ENCODE data around the gene ETV1. TPM values are rescaled to one million over a fixed set of nuclear protein-coding genes. Genes with fewer than 3 reads are reported as not detected.

ETV1 gene
- total and polyA plus RNA-seq, 3 donors from 2014 or later = 11.4 to 16.4 (median 13.9) TPM

- WGBS, 2 donors = 71 to 86% methylated on average over 1 to 2 of the region's 2 CpGs
- H3K27ac ChIP-seq = no peak overlapping the region
- no peak overlapping the region for H3K4me3 ChIP-seq
- H3K9me3 ChIP-seq = no peaks in the 10 kb centered on the region
- no peaks in the 10 kb centered on the region for H3K27me3 ChIP-seq
- H3K36me3 ChIP-seq (ENCODE audit: low read depth, missing control alignments) = no peaks in the 10 kb centered on the region
- intact Hi-C loops (cut with DNase I; ENCODE audit: low total_unique reads) = no loop called here
- TF ChIP-seq POLR2A (IDR thresholded peaks at IDR 0.05) (no peak), CTCF (IDR thresholded peaks at IDR 0.05) (no peak)
- DNase-seq = no peak
- H3K4me1 ChIP-seq = no peaks in the 10 kb centered on the region
Measured at GRCh38 chr7:13886356-13886755, 103.1 kb downstream of the ETV1 start.

GRCh38 chr7:13882051-13882450, 107.4 kb downstream of the ETV1 start:
- H3K4me3 ChIP-seq = no peak overlapping the region
- H3K36me3 ChIP-seq (ENCODE audit: low read depth, missing control alignments) = no peaks in the 10 kb centered on the region
- TF ChIP-seq POLR2A (IDR thresholded peaks at IDR 0.05) (no peak), CTCF (IDR thresholded peaks at IDR 0.05) (no peak)
- no peak overlapping the region for H3K27ac ChIP-seq
- no peak for DNase-seq
- H3K4me1 ChIP-seq = no peaks in the 10 kb centered on the region
- WGBS, 2 donors = 89% methylated on average over 5 of the region's 5 CpGs
- no peaks in the 10 kb centered on the region for H3K27me3 ChIP-seq
- intact Hi-C loops (cut with DNase I; ENCODE audit: low total_unique reads) = no loop called here
- H3K9me3 ChIP-seq = no peaks in the 10 kb centered on the region

GRCh38 chr7:13880789-13881188, 108.7 kb downstream of the ETV1 start:
- intact Hi-C loops (cut with DNase I; ENCODE audit: low total_unique reads) = no loop called here
- no peaks in the 10 kb centered on the region for H3K4me1 ChIP-seq
- H3K27me3 ChIP-seq = no peaks in the 10 kb centered on the region
- H3K4me3 ChIP-seq = no peak overlapping the region
- no peaks in the 10 kb centered on the region for H3K9me3 ChIP-seq
- 85 to 91% methylated on average over 2 of the region's 2 CpGs for WGBS, 2 donors
- TF ChIP-seq POLR2A (IDR thresholded peaks at IDR 0.05) (no peak), CTCF (IDR thresholded peaks at IDR 0.05) (no peak)
- no peak for DNase-seq
- H3K27ac ChIP-seq = no peak overlapping the region
- no peaks in the 10 kb centered on the region for H3K36me3 ChIP-seq (ENCODE audit: low read depth, missing control alignments)

- Histone ChIP-seq H3K27ac (no peak overlapping the region), H3K4me1 (no peaks in the 10 kb centered on the region), H3K9me3 (no peaks in the 10 kb centered on the region), H3K27me3 (no peaks in the 10 kb centered on the region), H3K4me3 (no peak overlapping the region), H3K36me3 (ENCODE audit: low read depth, missing control alignments) (no peaks in the 10 kb centered on the region)
- DNase-seq = no peak
- intact Hi-C loops (cut with DNase I; ENCODE audit: low total_unique reads) = no loop called here
- 90 to 93% methylated on average over 2 of the region's 2 CpGs for WGBS, 2 donors
- TF ChIP-seq POLR2A (IDR thresholded peaks at IDR 0.05) = no peak
- TF ChIP-seq CTCF (IDR thresholded peaks at IDR 0.05) = no peak
Measured at GRCh38 chr7:13879994-13880686, 109.3 kb downstream of the ETV1 start.

GRCh38 chr7:13879143-13879542, 110.3 kb downstream of the ETV1 start:
- H3K36me3 ChIP-seq (ENCODE audit: low read depth, missing control alignments) = no peaks in the 10 kb centered on the region
- no peak for TF ChIP-seq POLR2A (IDR thresholded peaks at IDR 0.05)
- TF ChIP-seq CTCF (IDR thresholded peaks at IDR 0.05) = no peak
- no peak for DNase-seq
- no peaks in the 10 kb centered on the region for H3K4me1 ChIP-seq
- no peak overlapping the region for H3K27ac ChIP-seq
- intact Hi-C loops (cut with DNase I; ENCODE audit: low total_unique reads) = no loop called here
- no peaks in the 10 kb centered on the region for H3K9me3 ChIP-seq
- H3K4me3 ChIP-seq = no peak overlapping the region
- H3K27me3 ChIP-seq = no peaks in the 10 kb centered on the region
